ENCODE results near the gene FASTKD2.
A peak's percentile ranks its signal among the peaks of the same experiment; 100 is the strongest.
"Not testable (repeated sequence)": the region's sequence is repeated elsewhere in the genome, so short reads cannot be mapped to it uniquely, and the experiment has no call there.

Gene FASTKD2

DNA sequence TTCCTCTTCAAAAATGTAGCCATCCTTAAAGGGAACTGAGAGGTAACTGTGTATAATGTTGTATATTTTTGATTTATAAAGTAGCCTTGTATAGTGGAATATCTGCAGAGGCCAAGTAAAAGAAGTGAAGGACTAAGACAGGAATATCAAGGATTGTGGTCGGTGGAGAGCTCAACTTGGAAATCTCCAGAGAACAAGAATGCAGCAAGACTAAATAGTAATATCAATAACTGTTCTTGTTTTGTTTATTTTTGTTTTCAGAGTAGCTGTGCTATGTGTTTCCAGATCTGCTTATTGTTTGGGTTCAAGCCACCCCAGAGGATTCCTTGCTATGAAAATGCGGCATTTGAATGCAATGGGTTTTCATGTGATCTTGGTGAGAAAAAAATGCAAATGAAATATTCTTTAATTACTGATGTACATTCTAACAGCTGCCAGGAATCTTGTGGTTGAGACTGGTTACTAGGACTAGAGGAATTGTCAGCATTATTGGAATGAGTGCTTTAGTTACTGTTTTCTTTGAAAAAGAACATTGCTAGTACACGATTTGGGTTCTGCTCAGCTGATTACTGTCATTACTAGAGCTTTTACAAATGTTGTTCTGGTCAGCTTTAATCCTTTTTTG lies 25.0 kb downstream of the FASTKD2 start:
- DNase-seq (ENCODE audit: low read depth in 3 of 3) = no peak

DNA sequence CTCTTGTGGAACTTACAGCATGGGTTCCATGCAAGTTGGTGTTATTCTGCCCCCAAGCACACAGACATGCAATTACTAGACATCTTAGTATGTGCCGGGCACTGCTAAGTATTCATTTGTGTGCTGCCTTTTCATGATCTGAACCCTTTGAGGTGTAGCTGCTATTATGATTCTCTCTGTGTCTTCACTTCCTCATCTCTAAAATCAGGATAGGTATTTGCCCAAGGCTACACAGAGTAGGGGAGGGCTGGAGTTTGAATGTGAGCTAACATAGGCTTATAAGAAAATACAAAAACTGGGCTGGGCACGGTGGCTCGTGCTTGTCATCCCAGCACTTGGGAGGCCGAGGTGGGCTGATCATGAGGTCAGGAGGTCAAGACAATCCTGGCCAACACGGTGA lies 27.2 kb downstream of the FASTKD2 start:
- no peak for DNase-seq (ENCODE audit: low read depth in 3 of 3)

DNA sequence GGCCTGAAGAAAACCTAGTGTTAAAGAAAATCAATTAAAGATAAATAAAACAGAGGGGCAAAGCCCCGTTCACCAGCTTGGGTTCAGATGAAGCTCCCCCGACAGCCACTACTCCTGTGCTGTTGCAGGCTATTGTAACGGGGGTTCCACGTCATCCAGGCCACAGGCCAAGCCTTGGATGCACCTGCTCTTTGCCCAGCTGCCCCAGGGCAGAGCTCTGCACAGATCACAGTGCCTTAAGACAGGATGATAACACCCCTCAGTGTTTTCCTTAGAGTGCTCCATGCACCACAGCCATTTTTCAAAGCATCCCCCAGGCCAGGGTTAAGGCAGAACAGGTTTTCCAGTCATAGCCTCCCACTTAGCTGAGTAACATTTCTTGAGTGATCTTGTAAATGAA lies 32.0 kb downstream of the FASTKD2 start:
- DNase-seq (ENCODE audit: low read depth in 3 of 3) = no peak

DNA sequence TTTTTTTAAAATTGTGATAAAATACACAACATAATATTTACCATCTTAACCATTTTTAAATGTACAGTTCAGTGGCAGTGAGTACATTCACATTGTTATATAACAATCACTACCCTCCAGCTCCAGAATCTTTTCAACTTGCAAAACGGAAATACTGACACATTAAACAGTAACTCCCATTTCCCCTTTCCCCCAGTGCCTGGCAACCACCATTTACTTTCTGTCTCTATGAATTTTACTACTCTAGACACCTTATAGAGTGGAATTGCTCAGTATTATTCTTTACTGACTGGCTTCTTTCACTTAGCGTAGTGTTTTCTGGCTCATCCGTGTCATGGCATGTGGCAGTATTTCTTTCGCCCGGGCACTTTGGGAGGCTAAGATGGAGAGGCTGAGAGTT lies 32.6 kb downstream of the FASTKD2 start:
- no peak for DNase-seq (ENCODE audit: low read depth in 3 of 3)

DNA sequence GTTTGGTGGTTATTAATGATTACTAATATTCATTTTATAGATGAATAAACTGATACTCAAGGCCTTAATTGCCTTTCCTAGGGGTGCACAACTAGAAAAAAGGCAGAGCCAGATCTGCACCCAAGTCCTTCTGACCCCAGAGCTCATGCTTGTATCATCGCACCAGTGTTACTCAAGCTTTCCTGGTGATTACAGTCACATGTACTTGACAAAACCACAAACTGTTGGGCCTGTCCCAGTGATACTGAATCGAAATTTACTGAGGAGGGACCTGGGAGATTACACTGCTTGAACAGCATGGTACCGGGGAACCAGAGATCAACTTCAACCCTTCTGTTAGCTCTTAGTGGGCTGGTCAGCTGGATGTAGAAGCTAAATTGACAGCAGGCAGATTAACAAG lies 33.7 kb downstream of the FASTKD2 start:
- no peak for DNase-seq (ENCODE audit: low read depth in 3 of 3)

DNA sequence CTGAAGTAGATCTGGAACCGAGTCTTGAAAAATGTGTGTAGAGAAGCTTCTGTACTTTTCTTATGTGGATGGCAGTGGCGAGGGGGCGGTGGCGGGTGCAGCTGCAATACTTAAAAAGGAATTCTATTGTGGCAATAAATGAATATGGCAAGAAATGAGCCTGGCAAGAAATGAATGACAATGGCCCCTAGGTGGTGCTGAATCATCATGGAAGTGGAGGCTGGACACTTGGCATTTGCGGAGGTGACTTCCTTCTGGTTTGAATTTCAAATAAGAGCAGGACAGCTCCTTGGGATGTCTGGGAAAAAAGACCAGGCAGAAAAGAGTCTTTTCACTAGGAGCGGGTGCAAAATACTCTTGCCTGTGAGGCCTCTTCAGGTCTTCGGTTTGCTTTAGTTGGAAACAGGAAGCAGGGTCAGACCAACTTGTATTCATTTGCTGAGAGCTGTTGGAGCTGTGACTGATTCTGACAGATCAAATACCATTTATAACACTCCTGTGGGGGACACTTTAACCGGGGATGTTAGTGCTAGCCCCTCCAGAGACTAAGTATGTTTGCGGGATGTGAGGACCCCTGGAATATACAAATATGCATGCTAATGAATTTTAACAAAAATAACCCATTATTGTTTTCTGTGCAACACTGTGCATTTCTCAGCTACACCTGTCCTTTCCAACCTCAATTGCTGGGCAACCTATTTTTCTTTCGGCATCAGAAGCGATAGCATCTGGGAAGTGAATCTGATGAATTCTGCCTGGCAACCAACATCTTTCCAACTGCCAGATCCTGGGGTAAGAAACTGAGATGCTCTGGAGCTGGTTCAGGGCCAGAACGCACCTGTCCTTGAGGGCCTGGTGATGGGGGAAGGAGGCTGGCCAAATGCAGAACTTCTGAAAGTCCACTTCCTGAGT lies 35.4 kb downstream of the FASTKD2 start:
- peak in 2 of 3 experiments; percentile 16 to 27 for DNase-seq (ENCODE audit: low read depth in 3 of 3)

DNA sequence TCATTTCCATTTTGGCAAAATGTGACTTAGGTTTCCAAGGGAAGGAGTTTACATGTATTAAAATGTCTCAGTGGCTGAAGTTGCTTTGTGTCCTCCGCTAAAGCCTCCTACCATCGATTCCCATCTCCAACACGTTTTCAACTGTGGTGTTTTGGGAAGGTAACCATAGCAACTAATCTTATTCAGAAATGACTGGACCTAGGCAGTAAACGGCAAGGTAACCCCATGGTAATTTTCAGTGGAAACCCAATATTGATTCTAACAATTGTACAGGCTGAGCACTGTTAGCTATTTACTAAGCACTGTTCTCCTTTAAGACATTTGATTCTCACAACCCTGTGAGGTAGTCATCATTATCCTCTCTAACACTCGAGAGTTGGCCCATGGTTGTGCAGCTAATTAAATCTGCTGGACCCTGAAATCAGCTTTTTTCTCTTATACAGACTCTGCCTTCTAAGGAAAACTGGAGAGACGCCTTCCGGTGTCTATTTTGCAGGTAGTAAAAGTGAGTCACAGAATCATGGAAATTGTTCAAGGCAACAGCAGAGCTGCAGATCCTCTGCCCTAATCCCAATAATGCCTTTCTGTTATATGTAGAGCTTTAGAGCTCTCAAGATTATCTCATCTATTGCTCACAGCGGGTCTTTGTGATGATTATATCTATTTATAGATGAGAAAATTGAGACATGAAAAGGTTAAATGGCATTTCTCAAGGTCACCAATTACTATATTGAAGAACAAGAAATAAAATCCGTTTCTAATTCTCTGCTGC lies 36.2 kb downstream of the FASTKD2 start:
- no peak for DNase-seq (ENCODE audit: low read depth in 3 of 3)

DNA sequence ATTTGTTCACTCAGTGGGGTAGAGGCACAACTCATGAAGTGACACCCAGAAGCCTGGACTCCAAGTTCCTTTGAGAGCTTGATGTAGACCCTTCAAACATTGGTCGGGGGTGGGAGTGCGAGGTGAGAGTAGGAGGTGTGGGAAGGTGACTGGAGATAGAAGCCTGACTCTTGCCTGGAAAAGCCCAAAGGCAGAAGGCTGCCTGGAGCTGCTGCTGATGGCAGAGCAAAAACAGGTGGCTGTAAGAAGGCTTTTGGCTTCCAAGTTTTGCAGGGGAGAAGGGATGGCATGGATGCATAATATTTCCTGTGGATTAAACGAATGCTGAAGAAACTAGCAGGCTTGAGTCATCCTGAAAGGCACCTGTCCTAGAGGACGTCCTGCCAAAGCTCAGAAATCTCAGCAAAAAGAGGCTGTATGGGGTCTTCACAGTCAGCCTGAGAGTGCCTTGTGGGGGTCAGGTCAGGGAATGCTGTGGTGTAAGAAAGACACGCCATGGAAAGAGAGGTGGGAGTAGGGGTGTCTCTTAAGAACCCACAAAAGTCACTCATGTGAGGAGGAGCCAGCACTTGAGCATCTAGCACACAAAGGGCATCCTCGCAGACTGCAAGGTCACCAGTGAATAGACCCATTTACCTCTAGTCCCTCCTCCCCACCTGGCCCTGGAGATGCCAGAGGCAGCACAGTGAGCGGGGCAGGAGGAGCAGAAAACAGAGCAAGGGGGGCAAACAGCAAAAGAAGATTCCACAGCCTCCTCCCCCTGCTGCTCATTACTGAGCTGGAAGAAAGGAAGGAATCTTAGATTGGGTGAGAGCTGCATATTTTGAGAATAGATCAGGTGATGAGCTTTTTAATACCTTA lies 37.5 kb downstream of the FASTKD2 start:
- DNase-seq (ENCODE audit: low read depth in 3 of 3) = no peak

DNA sequence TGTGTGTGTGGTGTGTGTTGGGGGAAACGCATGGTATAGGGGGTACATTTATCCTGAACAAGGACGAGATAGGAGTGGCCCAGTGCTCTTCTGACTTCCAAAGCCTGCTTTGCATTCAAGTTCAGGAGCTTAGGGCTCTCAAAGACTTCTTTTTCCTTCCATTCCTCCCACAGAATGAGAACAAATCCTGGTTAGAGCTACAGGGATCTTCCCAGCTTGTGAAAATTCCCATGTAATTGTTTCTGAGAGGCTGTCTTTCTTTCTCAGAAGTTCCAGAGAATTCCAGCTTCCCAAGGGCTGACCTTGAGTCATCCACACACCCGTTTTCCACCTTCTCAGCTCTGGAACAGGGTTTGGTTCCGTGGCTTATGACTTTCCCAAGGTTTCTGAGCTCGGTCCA lies 38.9 kb downstream of the FASTKD2 start:
- DNase-seq (ENCODE audit: low read depth in 3 of 3) = no peak

DNA sequence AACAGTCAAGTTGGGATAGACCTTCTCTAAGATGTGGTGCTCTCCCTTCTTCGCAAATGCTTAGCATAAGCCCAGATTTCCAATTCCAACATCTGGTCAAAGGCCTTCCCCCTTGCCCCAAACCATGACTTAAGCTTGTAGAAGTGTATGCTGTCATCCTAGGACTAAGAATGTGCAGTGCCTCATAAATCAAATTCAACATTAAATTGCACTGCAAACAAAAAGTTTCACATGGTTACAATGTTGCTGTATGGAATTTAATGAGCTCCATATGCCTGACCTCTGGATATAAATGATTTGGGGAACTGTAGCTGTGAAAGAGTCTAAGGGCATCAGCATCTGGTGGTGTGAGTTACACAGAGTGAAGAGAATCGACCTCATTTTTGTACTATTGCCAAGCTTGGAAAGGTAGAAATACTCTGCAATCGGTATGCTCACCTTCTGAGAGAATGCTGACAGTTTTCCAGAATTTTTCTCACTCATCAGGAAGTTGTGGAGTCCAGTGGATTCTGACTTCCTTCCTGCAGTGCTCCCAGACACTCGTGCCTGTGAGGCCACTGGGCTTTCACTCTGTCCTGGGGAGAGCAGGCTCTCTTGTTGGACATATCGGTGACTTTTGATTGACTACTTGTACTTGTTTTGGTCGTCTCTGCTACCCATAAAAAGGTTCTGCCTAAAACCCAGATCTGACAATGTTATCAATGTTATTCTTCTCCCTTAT lies 40.6 kb downstream of the FASTKD2 start:
- DNase-seq (ENCODE audit: low read depth in 3 of 3) = no peak

DNA sequence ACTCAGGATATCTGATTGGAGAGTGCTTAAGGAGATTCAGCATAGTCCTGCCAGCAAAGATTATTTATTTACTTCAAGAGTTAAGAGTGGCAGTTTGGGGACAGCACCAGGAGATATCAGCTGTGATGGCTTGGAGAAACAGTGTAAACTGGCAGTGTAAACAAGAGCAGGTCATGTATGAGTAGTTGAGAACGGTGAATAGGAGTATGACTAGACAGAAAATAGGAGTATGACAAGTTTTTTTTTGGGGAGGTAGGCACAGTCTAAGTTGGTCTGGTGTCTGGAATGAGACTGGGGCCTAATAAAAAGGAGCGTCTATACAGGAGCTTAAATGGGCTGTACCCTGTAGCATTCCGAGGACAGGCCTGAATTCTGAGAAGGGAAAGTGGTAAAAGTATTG lies 42.2 kb downstream of the FASTKD2 start:
- not testable (repeated sequence) for DNase-seq (ENCODE audit: low read depth in 3 of 3)

DNA sequence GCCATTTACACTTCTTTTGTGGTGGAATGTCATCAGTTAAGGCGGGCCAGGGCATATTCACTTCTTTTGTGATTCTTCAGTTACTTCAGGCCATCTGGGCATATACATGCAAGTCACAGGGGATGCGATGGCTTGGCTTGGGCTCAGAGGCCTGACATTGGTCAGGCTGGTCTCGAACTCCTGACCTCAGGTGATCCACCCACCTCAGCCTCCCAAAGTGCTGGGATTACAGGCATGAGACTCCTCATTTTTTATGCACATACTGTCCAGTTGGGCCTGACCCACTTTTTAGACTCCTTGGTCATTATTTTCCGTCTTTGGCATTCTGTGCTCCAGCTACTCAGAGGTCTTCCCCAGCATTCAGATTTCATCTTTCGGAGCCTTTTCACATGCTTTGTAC lies 47.1 kb downstream of the FASTKD2 start:
- not testable (repeated sequence) for DNase-seq (ENCODE audit: low read depth in 3 of 3)

DNA sequence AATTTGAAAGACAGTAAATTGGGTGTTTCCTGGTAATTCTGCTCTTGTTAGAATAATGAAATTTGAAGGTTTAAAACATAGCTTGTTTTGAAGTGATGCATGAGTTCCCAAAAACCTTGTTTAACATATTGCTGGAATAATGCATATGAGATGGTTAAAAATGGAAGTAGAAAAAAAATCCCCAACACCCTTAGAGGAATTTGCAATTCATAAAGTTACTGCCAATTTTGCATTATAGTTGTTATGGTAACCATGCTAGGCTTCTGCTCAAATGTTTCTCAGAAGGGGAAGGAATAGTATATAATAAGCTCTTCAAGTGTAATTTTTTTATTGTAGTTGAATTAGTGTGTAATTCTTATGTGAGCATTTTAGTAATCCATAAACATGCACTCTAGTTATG lies 49.1 kb downstream of the FASTKD2 start:
- no peak for DNase-seq (ENCODE audit: low read depth in 3 of 3)

DNA sequence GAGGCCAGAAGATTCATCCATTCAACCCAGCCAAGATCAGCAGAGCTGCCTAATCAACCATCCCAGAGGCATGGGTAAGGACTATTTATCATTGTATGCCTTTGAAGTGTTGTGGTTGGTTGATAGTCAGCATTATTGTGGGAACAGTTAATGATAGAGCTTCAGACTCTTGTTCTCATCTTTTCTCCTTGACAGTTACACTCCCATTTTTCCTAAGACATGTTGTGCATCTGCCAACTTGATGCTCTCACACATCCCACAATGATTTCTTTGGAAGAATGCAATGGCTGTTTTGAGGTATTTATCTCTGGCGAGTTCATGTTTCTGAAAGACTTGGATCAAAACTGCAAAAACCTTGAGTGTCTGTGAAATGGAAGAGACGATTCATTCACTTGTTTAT lies 55.4 kb downstream of the FASTKD2 start:
- DNase-seq (ENCODE audit: low read depth in 3 of 3) = no peak

DNA sequence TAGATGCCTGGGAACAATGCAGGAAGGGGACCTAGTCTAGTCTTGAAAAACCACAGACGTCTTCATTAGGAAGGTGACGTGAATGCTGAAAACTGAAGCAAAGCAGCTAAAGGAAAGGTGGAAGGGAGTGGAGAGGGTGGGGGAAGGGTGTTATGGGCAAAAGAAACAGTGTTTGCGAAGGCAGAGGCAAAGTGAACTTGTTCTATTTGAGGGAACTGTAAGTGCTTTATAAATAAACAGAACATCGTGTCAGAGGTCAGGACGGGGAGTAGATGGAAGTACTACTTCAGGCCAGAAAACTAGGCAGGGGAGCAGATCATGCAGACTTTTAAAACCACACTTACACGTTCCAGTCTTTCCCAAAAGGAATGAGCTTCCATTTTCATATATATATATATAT lies 57.8 kb downstream of the FASTKD2 start:
- DNase-seq (ENCODE audit: low read depth in 3 of 3) = no peak

DNA sequence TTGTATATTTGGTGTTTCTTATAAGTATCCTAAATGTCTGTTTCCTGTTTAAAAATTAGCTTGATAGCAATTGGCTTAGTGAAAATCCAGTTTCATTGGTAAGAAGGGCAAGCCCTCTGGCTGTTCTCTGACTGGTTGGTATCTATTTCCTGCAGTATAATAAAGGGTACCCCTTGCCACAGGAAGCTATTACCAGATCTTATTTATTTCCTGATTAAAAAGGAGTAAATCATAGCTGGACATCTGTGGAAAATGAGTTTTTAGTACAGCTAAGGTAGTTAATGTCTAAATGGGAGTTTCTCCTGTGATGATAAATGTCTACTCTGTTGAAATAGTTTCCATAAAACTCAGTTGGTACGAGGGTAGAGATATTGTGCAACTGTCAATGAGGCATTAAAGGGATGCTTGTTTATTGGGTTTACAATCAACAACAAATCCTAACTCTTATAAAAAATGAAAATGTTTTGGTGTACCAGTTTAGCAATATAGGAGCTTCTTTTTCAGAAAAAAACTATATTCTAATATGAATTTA lies 58.7 kb downstream of the FASTKD2 start:
- DNase-seq (ENCODE audit: low read depth in 3 of 3) = no peak

DNA sequence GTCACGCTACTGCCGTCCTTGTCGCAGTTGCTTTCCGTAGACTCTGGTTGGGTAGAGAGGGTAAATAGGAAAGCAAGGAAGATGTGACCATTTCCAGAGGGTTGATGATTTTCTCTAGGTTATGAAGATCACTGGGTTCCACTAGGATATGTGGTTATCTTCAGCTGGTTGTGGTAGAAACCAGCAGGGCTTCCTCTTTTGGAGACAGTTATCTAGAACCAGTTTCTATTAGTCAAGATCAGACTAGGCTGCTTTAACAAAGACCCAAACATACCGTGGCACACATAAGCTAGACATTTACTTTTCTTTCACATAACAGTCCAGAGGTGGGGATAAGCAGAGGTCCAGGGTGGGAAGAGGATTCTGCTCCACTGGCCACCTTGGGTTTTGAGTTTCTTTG lies 59.6 kb downstream of the FASTKD2 start:
- DNase-seq (ENCODE audit: low read depth in 3 of 3) = no peak

DNA sequence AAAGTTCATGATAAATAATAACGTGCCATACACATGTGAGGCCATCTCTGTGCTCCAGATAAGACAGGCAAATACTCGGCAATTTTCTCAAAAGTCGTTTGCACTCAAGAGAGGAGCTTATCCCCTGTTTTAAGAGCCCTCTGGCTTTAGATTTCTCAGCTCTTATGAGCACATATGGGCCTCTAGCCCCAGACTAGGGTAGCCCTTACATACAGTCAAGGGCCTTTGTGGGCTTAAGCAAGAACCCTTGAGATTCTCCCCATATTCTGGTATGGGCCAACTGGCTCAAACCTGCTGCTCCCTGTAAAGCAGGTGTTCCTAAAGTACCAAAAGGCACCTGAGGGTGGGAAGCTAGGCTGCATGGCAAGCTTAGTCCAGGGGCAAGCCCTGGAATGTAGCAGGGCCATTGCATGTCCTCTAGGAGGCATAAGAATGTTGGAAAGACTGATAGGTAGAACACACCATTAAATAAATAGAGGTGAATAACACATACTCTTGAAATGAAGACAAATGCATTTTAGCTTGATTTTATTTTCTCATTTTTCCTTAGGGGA lies 66.1 kb downstream of the FASTKD2 start:
- DNase-seq (ENCODE audit: low read depth in 3 of 3) = no peak

DNA sequence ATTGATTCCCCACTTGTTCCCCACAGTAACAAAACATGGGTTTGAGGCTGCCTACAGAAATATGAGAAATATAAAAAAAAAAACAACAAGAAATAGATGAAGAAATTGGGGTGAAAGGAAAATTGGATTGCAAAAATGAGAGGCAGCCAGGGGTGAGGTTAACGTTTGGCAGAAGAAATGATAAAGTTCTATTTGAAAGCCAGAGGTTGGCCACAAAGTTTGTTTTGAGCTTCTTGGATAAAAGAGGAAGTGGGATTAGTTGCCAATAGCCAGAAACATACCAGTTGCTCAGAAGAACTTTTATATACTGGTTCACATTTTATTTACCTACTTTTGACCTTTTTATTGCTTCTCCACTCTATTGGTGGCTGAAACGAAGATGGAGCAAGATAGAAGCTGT lies 67.5 kb downstream of the FASTKD2 start:
- no peak for DNase-seq (ENCODE audit: low read depth in 3 of 3)

DNA sequence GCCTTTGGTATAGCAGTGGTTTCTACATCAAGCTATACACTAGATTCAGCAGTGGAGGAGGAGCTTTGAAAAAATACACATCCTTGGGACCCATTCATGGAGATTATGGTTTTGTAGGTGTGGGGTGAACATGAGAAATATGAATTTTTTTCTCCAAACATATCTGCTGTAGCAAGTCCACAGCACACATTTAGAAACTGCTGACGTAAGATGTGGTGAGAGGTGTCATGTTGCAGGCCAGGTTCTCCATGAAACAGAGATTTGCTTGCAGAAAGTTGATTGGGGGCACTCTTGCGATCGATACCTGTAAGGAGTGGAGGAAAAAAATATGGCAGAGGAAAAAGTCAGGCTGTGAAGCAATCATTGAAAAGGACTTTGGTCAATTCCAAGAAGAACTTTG lies 67.9 kb downstream of the FASTKD2 start:
- DNase-seq (ENCODE audit: low read depth in 3 of 3) = no peak

Data from stimulated activated CD4-positive, alpha-beta T cell treated with anti-CD3 and anti-CD28 coated beads, TNF-alpha, amount 100 ng/mL, for 24 hours (primary cell).